Endodermal cell (in vitro differentiated cells): ENCODE results near the gene KRTAP12-1. TPM values are rescaled to one million over a fixed set of nuclear protein-coding genes. Genes with fewer than 3 reads are reported as not detected.
"Not testable (repeated sequence)": the region's sequence is repeated elsewhere in the genome, so short reads cannot be mapped to it uniquely, and the experiment has no call there.

Experiments used
- DNase-seq: peaks from one replicate; pipeline ENCODE4 v3.0.0-alpha.2; 2017
- H3K27ac ChIP-seq: 2 replicates; pipeline ENCODE4 v1.5.1; 2013; ENCODE audit warnings: mild to moderate bottlenecking, low read depth, low read length, moderate library complexity
- H3K27me3 ChIP-seq: 2 replicates; pipeline ENCODE4 v1.6.1; 2013; ENCODE audit warnings: mild to moderate bottlenecking, low read length, moderate library complexity; ENCODE audit not compliant: insufficient read depth, control insufficient read depth, poor library complexity, severe bottlenecking
- H3K36me3 ChIP-seq: 2 replicates; pipeline ENCODE4 v1.7.0; 2013; ENCODE audit warnings: mild to moderate bottlenecking, low read length, moderate library complexity; ENCODE audit not compliant: control insufficient read depth, insufficient read depth
- H3K4me1 ChIP-seq: one replicate; pipeline ENCODE4 v1.7.0; 2013; ENCODE audit warnings: low read length; ENCODE audit not compliant: control insufficient read depth, insufficient read depth
- H3K4me3 ChIP-seq: 2 replicates; pipeline ENCODE4 v1.5.1; 2013; ENCODE audit warnings: mild to moderate bottlenecking, low read length, moderate library complexity
- H3K9ac ChIP-seq: 2 replicates; pipeline ENCODE4 v1.6.1; 2013; ENCODE audit warnings: mild to moderate bottlenecking, low read length, moderate library complexity; ENCODE audit not compliant: poor library complexity, severe bottlenecking; ENCODE audit errors: extremely low read depth
- H3K9me3 ChIP-seq: 2 replicates; pipeline ENCODE4 v1.6.1; 2013; ENCODE audit warnings: mild to moderate bottlenecking, low read length, moderate library complexity; ENCODE audit not compliant: control insufficient read depth
- H3K27ac Mint-ChIP-seq: 2 replicates; pipeline ENCODE4 v1.8.0; 2020; ENCODE audit warnings: mixed read lengths
- H3K27me3 Mint-ChIP-seq: 2 replicates; pipeline ENCODE4 v1.8.0; 2021; ENCODE audit warnings: mild to moderate bottlenecking, mixed read lengths; ENCODE audit not compliant: insufficient read depth
- H3K36me3 Mint-ChIP-seq: 2 replicates; pipeline ENCODE4 v1.8.0; 2020; ENCODE audit warnings: low read depth, mixed read lengths
- H3K4me1 Mint-ChIP-seq: 2 replicates; pipeline ENCODE4 v1.8.0; 2020; ENCODE audit warnings: mixed read lengths
- H3K4me3 Mint-ChIP-seq: 2 replicates; pipeline ENCODE4 v1.8.0; 2020; ENCODE audit warnings: mild to moderate bottlenecking, moderate library complexity, mixed read lengths
- H3K9me3 Mint-ChIP-seq: 2 replicates; pipeline ENCODE4 v1.8.0; 2020; ENCODE audit warnings: mild to moderate bottlenecking, mixed read lengths
- WGBS, 2 experiments: methylation state at CpG; one replicate each; pipeline versions ENCODE4 v1.1.5 to v1.1.7; 2013; ENCODE audit warnings: missing lambda C conversion rate in 2 of 2, mixed read lengths in 1 of 2; ENCODE audit not compliant: insufficient coverage in 1 of 2, insufficient read length in 1 of 2; 5-methylcytosine and 5-hydroxymethylcytosine counted together
- total RNA-seq, 2 donors: library from RNA; stranded (reverse); fragmentation: NEBNext Ultra II Directional in 1 of 2; extraction: Animal tissue kit (Norgen Biotek cat#: 25700) in 1 of 2; gene quantifications; 2 replicates in 1 of 2; 3 replicates in 1 of 2; pipeline ENCODE4 v1.2.1, GENCODE V29; 2021
- TF ChIP-seq, protein P1 (sequence below): fragments of 200-600 bp; sonication (generic); conservative IDR thresholded peaks from 2 replicates; pipeline ENCODE4 v1.5.0; 2021; ENCODE audit warnings: antibody characterized with exemption, mild to moderate bottlenecking

The KRTAP12-1 gene
- total RNA-seq, 2 donors from 2014 or later = not detected

DNA sequence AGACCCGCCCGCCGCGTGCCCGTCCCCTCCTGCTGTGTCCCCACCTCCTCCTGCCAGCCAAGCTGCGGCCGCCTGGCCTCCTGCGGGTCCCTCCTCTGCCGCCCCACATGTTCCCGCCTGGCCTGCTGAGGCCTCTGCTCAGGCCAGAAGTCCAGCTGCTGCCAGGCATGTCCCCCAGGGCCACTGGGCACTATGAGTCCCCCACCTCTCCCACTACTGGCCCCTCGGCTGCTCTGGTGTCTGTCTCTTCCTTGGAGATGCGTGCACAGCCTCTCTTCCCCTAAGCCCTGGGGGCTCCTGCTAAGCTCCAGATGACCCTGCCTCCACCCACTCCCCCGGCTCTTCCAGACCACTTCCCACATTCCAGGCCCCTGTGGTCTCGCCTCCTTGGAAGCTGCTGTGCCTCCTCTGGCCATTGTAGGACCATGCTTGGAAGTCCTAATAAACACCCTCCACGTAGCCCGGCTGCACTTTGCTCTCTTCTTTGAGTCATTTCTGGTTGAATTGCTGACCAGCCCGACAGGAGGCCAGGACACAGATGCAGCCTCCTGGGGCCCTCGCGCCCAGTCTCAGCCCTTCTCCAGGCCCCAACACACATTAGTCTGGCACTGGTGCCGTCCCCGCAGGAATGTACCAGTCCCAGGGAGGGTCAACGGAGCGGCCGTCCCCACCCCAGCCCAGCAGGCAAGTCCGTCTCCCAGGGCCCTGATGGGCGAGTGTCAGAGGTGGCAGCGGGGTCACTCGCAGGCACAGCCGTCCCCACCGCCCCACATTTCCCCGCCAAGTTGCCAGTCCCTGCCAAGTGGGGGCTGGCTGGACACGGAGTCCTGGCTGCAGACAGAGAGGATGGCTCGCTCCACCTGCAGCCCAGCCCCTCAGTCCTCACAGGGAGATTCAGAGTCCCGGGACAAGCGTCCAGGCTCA is 16.1 kb upstream of the KRTAP12-1 start:
- H3K4me1 ChIP-seq = peaks cover 3% of the 10 kb centered on the region
- Mint-ChIP-seq H3K27ac (no peak overlapping the region), H3K4me3 (peak overlapping the region; percentile 26), H3K36me3 (peaks cover 4% of the 10 kb centered on the region), H3K27me3 (peaks cover 27% of the 10 kb centered on the region), H3K9me3 (peaks cover 9% of the 10 kb centered on the region), H3K4me1 (peaks cover 42% of the 10 kb centered on the region)
- H3K36me3 ChIP-seq = no peaks in the 10 kb centered on the region
- peaks cover 12% of the 10 kb centered on the region for H3K9me3 ChIP-seq
- TF ChIP-seq, protein P1, sequence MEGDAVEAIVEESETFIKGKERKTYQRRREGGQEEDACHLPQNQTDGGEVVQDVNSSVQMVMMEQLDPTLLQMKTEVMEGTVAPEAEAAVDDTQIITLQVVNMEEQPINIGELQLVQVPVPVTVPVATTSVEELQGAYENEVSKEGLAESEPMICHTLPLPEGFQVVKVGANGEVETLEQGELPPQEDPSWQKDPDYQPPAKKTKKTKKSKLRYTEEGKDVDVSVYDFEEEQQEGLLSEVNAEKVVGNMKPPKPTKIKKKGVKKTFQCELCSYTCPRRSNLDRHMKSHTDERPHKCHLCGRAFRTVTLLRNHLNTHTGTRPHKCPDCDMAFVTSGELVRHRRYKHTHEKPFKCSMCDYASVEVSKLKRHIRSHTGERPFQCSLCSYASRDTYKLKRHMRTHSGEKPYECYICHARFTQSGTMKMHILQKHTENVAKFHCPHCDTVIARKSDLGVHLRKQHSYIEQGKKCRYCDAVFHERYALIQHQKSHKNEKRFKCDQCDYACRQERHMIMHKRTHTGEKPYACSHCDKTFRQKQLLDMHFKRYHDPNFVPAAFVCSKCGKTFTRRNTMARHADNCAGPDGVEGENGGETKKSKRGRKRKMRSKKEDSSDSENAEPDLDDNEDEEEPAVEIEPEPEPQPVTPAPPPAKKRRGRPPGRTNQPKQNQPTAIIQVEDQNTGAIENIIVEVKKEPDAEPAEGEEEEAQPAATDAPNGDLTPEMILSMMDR = peak; percentile 31
- H3K4me3 ChIP-seq = no peak overlapping the region
- no peak overlapping the region for H3K27ac ChIP-seq
- peak; percentile 85 for DNase-seq
- no peaks in the 10 kb centered on the region for H3K27me3 ChIP-seq
- no peak overlapping the region for H3K9ac ChIP-seq
- WGBS, 2 experiments = 72 to 75% methylated on average over 22 to 35 of the region's 35 CpGs

DNA sequence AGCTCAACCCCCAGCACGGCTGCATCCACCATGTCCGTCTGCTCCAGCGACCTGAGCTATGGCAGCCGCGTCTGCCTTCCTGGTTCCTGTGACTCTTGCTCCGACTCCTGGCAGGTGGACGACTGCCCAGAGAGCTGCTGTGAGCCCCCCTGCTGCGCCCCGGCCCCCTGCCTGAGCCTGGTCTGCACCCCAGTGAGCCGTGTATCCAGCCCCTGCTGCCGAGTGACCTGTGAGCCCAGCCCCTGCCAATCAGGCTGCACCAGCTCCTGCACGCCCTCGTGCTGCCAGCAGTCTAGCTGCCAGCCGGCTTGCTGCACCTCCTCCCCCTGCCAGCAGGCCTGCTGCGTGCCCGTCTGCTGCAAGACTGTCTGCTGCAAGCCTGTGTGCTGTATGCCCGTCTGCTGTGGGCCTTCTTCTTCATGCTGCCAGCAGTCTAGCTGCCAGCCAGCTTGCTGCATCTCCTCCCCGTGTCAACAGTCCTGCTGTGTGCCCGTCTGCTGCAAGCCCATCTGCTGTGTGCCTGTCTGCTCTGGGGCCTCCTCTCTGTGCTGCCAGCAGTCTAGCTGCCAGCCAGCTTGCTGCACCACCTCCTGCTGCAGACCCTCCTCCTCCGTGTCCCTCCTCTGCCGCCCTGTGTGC is 15.3 kb upstream of the KRTAP12-1 start, which contains the start of gene KRTAP10-12:
Gene KRTAP10-12, plus strand, starts transcription at position 1 of the 639 bp plus-strand sequence. Its CDS starts 30 bp downstream, at position 31.
- not testable (repeated sequence) for H3K9ac ChIP-seq, H3K27ac ChIP-seq, H3K4me1 ChIP-seq, H3K36me3 ChIP-seq, H3K27ac Mint-ChIP-seq, H3K36me3 Mint-ChIP-seq, H3K27me3 ChIP-seq, H3K4me3 ChIP-seq, DNase-seq
- WGBS, 2 experiments = 83 to 85% methylated on average over 4 to 20 of the region's 21 CpGs
- Mint-ChIP-seq H3K9me3 (peaks cover 16% of the 10 kb centered on the region), H3K27me3 (peaks cover 23% of the 10 kb centered on the region), H3K4me3 (peak within 1 kb of the TSS; percentile 26), H3K4me1 (peaks cover 35% of the 10 kb centered on the region)
- H3K9me3 ChIP-seq = peaks cover 20% of the 10 kb centered on the region

DNA sequence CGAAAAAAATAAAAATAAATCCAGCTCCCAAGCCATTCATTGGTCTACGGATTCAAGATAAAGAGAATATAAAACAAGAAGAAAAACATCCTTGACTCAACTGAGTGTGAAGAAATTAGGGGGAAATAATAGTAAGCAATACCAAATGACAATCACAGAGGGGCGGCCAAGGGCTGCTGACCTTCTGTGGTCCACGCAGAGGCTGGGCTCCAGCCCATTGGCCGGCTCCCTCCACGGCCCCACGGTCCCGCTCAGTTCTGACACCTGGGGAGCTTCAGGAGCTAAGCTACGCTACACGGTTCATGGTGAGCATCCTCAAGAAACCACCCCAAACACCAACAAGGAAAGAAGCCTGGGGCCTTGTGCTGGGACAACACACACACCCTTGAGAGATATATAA is 14.6 kb upstream of the KRTAP12-1 start:
- H3K4me1 Mint-ChIP-seq = peaks cover 31% of the 10 kb centered on the region
- TF ChIP-seq, protein P1 = no peak
- Histone ChIP-seq H3K4me1 (peaks cover 3% of the 10 kb centered on the region), H3K27me3 (no peaks in the 10 kb centered on the region), H3K4me3 (no peak overlapping the region), H3K27ac (no peak overlapping the region), H3K36me3 (no peaks in the 10 kb centered on the region), H3K9me3 (peaks cover 21% of the 10 kb centered on the region), H3K9ac (no peak overlapping the region)
- H3K36me3 Mint-ChIP-seq = peaks cover 4% of the 10 kb centered on the region
- WGBS, 2 experiments = 85% methylated on average over 10 of the region's 10 CpGs; no CpG with 5 or more reads in 1 of the 2 experiments
- peaks cover 17% of the 10 kb centered on the region for H3K9me3 Mint-ChIP-seq
- DNase-seq = no peak
- H3K4me3 Mint-ChIP-seq = peak overlapping the region; percentile 21
- H3K27me3 Mint-ChIP-seq = peaks cover 21% of the 10 kb centered on the region
- H3K27ac Mint-ChIP-seq = no peak overlapping the region
